Measurements from ENCODE around the gene ZNF440.
"Not testable (repeated sequence)": the region's sequence is repeated elsewhere in the genome, so short reads cannot be mapped to it uniquely, and the experiment has no call there.

ZNF440 gene

GRCh38 chr19:11828957-11829876 is 15.1 kb downstream of the ZNF440 start:
- not testable (repeated sequence) for DNase-seq (ENCODE audit: low read depth in 2 of 2)

DNA sequence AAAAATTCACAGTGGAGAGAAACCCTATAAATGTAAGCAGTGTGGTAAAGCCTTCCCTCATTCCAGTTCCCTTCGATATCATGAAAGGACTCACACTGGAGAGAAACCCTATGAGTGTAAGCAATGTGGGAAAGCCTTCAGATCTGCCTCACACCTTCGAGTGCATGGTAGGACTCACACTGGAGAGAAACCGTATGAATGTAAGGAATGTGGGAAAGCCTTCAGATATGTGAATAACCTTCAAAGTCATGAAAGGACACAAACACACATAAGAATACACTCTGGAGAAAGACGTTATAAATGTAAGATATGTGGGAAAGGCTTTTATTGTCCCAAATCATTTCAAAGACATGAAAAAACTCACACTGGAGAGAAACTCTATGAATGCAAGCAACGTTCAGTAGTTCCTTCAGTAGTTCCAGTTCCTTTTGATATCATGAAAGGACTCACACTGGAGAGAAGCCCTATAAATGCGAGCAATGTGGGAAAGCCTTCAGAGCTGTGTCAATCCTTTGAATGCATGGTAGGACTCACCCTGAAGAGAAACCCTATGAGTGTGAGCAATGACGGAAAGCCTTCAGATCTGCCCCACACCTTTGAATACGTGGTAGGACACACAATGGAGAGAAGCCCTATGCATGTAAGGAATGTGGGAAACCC is 18.3 kb downstream of the ZNF440 start:
- no peak for DNase-seq (ENCODE audit: low read depth in 2 of 2)

GRCh38 chr19:11833541-11833940 is 19.5 kb downstream of the ZNF440 start:
- no peak for DNase-seq (ENCODE audit: low read depth in 2 of 2)

DNA sequence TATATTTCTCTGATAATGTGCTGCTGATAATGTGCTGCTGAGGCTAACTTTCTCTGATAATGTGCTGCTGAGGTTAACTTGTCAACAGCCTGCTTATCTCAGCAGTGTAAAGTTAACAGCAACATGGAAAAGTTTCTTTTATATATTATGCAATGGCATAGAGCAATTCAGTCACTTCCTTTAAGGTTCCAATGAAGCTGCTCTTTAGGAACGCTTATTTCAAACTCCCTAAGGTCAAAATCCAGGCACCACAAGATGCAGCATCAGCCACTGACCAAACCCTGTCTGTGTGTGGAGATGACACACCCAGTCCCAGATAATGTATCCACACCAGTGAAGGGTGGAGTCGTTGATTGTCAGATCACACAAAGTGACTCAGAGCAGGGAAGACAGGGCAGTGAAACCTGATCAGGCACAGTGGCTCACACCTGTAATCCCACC is 21.6 kb downstream of the ZNF440 start:
- not testable (repeated sequence) for DNase-seq (ENCODE audit: low read depth in 2 of 2)

DNA sequence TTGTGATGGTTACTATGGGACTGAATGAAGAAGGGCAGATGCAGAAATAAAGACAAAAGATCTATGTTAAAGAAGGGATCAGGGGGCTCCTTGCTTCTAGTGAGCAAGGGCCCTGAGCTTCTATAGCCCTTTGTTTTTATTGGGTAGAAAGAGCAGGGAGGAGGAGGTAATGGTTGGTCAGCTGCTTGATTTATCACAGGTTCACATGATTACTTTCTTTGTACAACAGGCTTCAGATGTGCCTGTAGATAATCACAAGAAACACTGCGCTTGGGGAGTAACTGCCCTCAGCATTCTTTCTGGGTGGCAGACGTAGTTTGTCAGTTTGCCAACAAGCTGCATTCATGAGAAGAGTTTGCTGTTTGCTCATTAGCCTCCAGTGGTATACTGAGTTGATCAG is 29.6 kb downstream of the ZNF440 start:
- DNase-seq (ENCODE audit: low read depth in 2 of 2), result no peak

GRCh38 chr19:11847615-11848014 is 33.5 kb downstream of the ZNF440 start:
- DNase-seq (ENCODE audit: low read depth in 2 of 2), result not testable (repeated sequence)

- DNase-seq (ENCODE audit: low read depth in 2 of 2), result no peak
Measured at GRCh38 chr19:11848200-11848593, 34.1 kb downstream of the ZNF440 start.

- peak; percentile 60 to 79 for DNase-seq (ENCODE audit: low read depth in 2 of 2)
Measured at GRCh38 chr19:11848594-11849469, 34.8 kb downstream of the ZNF440 start, which contains the start of gene ZNF439. ZNF439 (plus strand) TSS chr19:11848726; CDS start chr19:11848868, 142 bp downstream.

- DNase-seq (ENCODE audit: low read depth in 2 of 2), result not testable (repeated sequence)
Measured at GRCh38 chr19:11850289-11850688, 36.2 kb downstream of the ZNF440 start.

DNA sequence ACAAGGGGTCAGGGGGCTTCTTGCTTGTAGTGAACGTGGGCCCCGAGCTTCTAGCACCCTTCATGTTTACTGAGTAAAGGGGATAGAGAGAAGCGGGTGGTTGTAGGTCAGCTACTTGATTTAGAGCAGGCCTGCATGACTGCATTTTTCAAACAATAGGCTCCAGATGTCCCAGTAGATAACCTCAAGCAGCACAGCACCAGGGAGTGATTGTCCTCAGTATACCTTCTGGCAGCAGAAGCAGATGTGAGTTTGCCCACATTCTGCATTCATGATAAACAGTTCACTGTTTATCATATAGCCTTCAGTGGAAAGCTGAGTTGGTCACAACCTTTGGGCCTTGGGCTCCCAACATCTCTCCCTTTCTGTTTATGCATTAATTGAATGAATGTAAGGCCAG is 39.3 kb downstream of the ZNF440 start:
- no peak for DNase-seq (ENCODE audit: low read depth in 2 of 2)

GRCh38 chr19:11856596-11857250 is 42.6 kb downstream of the ZNF440 start:
- no peak for DNase-seq (ENCODE audit: low read depth in 2 of 2)

GRCh38 chr19:11860721-11861120 is 46.6 kb downstream of the ZNF440 start:
- DNase-seq (ENCODE audit: low read depth in 2 of 2), result no peak

GRCh38 chr19:11861301-11861700 is 47.2 kb downstream of the ZNF440 start:
- DNase-seq (ENCODE audit: low read depth in 2 of 2), result no peak

DNA sequence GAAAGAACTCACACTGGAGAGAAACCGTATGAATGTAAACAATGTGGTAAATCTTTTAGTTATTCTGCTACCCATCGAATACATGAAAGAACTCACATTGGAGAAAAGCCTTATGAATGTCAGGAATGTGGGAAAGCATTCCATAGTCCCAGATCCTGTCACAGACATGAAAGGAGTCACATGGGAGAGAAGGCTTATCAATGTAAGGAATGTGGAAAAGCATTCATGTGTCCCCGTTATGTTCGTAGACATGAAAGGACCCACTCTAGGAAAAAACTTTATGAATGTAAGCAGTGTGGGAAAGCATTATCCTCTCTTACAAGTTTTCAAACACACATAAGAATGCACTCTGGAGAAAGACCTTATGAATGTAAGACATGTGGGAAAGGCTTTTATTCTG is 53.7 kb downstream of the ZNF440 start:
- not testable (repeated sequence) for DNase-seq (ENCODE audit: low read depth in 2 of 2)

GRCh38 chr19:11868188-11868587 is 54.1 kb downstream of the ZNF440 start:
- DNase-seq (ENCODE audit: low read depth in 2 of 2), result no peak

- DNase-seq (ENCODE audit: low read depth in 2 of 2), result no peak
Measured at GRCh38 chr19:11872624-11873023, 58.6 kb downstream of the ZNF440 start.

DNA sequence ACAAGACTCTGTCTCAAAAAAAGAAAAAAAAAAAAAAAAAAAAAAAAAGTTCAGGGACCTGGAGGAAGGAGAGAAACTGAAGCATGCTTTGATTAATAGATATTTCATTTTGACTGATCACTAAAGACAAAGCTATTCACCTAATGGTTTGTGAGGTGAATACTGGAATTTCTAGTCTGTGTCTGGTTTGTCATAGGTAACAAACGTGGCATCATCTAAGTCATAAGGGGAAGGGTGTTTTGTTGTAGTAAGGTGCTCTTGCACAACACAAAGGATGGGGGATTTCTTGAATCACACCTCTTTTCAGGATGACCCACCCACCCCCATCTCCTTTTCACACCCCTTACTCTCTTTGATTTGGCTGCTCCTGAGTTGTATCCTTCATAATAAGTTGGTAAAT is 59.7 kb downstream of the ZNF440 start:
- no peak for DNase-seq (ENCODE audit: low read depth in 2 of 2)

GRCh38 chr19:11879687-11880266 is 65.7 kb downstream of the ZNF440 start:
- DNase-seq (ENCODE audit: low read depth in 2 of 2), result peak in 1 of 2 donors; percentile 12

DNA sequence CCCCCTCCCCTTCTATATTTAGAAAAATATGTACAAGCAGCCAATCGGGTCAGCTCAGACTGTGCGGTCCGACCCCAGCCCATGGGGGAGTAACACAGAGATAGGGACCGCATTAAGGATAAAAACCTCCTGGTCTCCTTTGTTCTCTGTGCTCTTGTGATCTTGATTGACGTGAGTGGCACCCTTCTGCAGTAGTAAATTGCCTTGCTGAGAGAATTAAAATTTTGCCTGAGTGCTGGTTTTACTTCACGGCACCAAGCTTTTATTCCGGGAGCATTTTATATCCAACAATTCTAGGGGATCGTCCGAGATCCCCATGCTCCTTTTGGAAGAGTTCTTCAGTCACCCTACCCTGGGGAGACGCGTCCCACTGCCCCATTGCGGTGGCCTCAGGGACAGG is 66.5 kb downstream of the ZNF440 start:
- DNase-seq (ENCODE audit: low read depth in 2 of 2), result no peak

GRCh38 chr19:11881151-11881800 is 67.2 kb downstream of the ZNF440 start:
- peak; percentile 25 to 34 for DNase-seq (ENCODE audit: low read depth in 2 of 2)

Data from activated CD8-positive, alpha-beta memory T cell treated with anti-CD3 and anti-CD28 coated beads for 4 hours (primary cell).